GM21360 (cell line): ENCODE data around the gene TLL2.
A peak's percentile ranks its signal among the peaks of the same experiment; 100 is the strongest.

Experiments
- ATAC-seq: cut with Tn5 transposase; IDR thresholded peaks from one replicate; pipeline ENCODE4 v1.9.1; 2021; ENCODE audit warnings: mild to moderate bottlenecking, moderate library complexity; ENCODE audit not compliant: unreplicated experiment

The TLL2 gene

DNA sequence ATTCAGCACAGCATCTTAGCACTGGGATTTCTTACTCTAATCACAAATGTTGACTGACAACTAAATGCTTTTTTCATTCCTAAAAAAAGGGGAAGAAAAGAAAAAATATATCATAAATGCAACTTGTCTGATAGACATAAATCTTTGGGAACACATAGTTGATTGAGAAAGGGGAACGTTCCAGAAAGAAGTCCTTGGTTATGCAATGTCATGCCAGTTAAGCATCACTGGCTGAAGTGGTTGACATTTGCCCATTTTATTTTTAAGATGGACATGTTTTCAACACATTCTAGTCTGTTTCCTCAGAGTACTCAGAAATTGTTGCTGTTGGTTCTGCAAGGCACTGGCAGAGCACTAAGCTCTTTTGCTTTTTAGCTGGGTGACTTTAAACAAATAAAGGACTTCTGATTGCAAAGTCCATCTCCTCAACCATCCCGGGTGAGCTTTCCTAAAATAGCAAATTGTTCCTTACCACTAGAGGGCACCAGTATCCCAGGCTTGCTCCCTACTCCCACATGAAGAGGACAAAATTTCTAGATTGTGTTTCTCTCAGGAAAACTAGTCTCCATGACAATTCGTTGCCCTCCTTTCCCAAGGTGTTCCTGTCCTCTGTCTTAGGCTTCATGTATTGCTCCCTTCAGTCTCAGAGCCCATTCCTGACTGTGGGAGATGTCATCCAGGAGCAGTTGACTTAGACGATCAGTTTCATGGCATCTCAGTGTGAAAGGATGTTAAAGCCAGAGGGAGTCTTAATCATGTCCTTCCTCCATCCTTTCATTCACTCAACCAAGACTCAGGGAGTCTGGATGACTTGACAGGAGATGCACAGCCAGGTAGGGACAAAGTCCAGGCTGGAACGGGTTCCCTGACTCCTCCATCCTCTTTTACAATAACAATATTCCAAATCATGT, 178.9 kb downstream of the TLL2 start:
- ATAC-seq, result no peak

DNA sequence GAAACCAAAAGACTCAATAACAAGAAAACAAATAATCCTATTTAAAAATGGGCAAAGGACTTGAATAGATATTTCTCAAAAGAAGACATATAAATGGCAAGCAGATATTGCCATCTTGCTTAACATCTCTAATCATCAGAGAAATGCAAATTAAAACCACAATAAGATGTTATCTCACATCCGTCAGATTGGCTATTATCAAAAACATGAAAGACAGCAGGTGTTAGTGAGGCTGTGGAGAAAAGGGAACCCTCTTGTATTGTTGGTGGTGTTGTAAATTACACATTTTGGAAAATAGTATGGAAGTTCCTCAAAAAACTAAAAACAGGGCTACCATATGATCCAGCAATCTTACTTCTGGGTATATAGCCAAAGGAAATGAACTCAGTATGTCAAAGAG, 180.6 kb downstream of the TLL2 start:
- no peak for ATAC-seq

DNA sequence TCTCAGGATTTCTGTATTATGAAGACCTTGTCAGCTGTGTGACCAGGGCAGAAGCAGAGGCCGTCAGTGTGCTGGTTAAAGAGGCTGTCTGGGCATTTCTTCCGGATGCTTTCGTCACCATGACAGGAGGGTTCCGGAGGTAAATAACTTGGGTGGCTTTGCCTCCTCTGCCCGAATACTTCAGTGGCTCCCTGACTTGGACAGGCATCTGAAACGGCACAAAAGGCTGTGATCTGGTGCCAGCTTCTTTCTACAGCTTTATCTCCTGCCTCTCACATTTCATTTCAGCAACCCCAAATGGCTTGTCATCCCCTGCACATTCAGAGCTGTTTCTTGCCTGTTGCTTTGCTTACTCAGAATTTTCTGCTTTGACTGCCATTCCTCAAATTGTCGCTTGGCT, 186.3 kb downstream of the TLL2 start:
- no peak for ATAC-seq

DNA sequence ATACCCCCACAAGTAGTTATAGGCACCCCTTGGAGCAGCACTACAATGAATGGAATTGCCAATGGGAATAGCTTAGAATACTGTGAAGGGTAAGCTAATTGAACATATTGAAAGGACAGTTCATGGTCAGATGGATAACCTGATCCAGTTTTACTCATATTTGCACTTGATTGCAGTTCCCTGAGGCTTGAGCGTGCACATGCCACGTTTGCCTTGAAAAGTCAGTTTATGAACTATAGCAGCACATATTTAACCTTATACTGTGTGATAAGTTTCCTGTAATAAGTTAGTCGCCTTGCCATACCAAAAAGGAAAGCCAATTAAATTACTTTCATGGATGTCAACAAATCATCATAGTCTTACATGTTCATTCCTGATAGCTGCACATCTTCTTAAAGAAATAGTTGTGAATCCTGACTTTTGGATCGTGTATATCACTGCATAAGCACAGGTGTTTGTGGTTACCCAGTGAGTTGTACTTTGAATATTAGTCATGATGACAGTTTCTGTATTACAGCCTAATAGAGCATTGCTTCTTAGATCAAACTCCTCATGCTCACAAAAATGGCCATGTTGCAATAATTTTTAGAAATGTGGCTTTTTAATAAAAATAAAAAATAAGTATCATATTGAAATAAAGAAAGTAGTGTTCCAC, 187.9 kb downstream of the TLL2 start:
- ATAC-seq, result peak; percentile 93

DNA sequence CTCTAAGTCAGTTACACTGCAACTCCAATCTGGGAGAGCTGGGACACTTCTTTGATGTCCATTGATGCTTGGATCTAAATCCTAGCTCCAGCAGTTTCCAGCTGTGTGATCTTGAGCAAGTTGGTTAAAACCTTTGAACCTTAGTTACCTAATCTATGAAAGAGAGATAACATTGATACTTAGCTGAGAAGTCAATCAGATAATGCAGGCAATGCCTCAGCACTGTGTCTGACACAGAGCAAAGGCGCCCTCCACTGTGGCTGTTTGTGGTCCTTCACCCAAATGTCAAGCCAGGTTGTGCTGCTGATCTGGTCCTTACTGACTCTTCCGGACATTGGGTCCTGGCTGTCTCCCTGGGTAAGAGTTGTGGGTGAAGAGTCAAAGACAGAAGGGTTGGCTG, 189.3 kb downstream of the TLL2 start:
- no peak for ATAC-seq

DNA sequence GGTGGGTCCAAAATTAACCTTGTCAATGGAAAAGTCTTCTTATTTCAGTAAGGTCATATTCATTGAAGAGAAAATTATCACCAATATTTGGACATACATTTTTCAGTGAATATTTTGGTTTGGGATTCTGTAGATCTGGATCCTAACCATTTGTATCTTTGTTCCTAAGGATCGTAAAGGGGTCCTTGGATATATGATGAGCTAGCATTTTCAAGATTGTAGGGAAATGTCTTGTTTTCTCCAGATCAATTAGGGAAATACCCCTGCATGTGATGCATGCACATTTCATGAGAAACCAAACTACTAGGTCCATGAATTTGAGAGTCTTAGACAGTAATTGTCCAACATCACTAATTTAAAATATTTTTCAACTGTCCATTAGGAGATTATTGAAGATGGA, 191.5 kb downstream of the TLL2 start:
- ATAC-seq, result no peak

DNA sequence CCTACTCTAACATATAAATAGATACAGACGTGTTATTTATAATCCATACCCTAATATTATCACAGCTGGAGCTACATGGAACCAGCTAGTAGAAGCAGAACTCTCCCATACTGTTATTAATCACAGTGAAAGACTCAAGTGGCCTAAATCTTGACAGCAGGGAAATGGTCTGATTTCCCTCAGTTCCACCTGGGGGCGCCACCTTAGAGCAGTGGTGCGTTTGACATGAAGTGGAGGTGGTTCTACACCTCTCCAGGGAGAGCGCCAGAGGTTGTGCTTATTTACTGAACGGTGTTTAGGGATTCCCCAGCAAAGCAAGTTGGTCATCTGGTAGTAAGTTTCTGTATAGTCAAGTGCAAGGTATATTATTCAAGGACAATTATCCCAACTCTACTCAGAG, 191.9 kb downstream of the TLL2 start:
- ATAC-seq, result no peak

DNA sequence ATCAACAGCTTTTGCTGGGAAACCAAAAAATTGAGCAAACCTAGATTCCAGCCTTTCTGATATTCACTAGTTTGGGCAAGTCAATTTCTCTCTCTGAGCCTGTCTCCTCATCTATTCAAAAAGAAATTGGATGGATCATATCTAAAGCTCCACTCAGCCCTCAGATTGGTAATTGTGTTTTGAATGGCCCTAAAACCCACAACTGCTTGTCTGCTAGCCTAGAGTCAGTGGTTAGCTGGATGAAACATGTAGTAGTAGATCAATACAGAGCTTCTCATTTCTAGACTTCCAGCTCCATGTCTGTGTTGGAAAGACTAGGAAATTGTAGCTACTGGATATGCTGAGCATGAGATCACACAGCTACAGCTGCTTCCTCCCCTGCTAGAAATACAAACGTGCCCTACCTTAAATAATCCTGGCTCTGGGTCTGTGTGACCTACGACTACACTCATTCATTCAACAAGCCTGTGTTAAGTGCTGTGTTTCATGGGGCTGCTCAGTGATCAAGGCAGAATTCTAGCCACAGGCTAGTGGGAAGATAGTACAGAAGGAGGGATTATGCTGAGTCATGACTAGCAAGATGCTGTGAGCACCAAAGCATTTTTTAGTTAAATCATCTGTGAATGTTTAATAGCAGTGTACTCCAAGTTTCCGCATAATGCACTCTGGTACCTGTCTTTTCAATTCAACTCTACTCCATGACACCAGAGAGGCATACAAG, 193.8 kb downstream of the TLL2 start:
- no peak for ATAC-seq

DNA sequence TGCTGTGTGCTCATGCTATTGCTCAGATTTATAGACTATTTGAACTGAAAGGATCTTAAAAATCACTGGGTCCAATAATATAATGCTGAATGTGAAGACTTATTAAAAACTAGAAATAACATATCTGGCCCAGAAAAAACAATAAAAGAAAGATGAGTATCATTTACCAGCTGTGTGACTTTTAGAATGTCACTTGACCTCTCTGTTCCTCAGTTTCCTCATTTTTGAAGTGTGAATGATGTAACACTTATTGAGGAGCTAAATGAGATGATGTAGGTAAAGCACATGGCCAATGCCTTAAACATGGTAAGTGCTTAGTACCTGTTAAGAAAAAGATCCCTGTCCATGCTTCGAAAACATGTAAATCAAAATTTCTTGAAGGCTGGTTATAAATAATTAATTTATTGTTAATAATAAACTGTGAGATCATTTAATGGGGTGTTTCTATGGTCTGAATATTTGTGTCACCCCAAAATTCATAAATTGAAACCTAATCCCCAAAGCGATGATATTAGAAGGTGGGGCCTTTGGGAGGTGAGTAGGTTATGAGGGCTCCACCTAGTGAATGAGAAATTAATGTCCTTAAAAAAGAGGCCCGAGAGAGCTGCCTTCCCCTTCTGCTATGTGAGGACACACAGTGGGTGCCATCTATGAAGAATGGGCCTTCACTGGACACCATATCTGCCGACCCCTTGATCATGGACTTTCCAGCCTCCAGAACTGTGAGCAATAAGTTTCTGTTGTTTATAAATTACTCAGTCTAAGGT, 196.5 kb downstream of the TLL2 start:
- no peak for ATAC-seq
